Breast epithelium (tissue), 4 donors: Measurements from ENCODE around the gene DCUN1D3. TPM values are rescaled to one million over a fixed set of nuclear protein-coding genes. Genes with fewer than 3 reads are reported as not detected.

Experiments
- DNase-seq, 2 donors: peaks; one replicate each; pipeline ENCODE4 v3.0.0-alpha.2; 2019; ENCODE audit warnings: low spot score in 2 of 2
- H3K27ac ChIP-seq, 2 donors: fragments of 200-600 bp; sonication (generic) in 1 of 2; one replicate each; pipeline ENCODE4 v1.5.1; 2016 to 2019; ENCODE audit warnings: mild to moderate bottlenecking in 1 of 2
- H3K27me3 ChIP-seq, 2 donors: fragments of 200-600 bp; sonication (generic) in 1 of 2; one replicate each; pipeline versions ENCODE4 v1.5.1 to v1.6.0; 2017 to 2019; ENCODE audit warnings: control low read depth in 1 of 2, mild to moderate bottlenecking in 1 of 2
- H3K36me3 ChIP-seq: fragments of 200-600 bp; one replicate; pipeline ENCODE4 v1.5.1; 2019
- H3K4me1 ChIP-seq, 2 donors: fragments of 200-600 bp; sonication (generic); one replicate each; pipeline ENCODE4 v1.5.1; 2016 to 2019; ENCODE audit warnings: control low read depth in 1 of 2
- H3K4me3 ChIP-seq, 3 donors: fragments of 200-600 bp; sonication (generic); 1 replicate in 2 of 3; 2 replicates in 1 of 3; pipeline ENCODE4 v1.5.1; 2016 to 2019; ENCODE audit warnings: mild to moderate bottlenecking in 3 of 3, moderate library complexity in 2 of 3
- H3K9me3 ChIP-seq, 2 donors: fragments of 200-600 bp; sonication (generic) in 1 of 2; one replicate each; pipeline ENCODE4 v1.5.1; 2016 to 2019; ENCODE audit warnings: control low read depth in 1 of 2
- CTCF ChIP-seq, 3 donors: fragments of 450-650 bp; IDR thresholded peaks; one replicate each; pipeline ENCODE4 v1.5.1; 2016 to 2017; ENCODE audit warnings: antibody characterized with exemption in 3 of 3, mild to moderate bottlenecking in 3 of 3, moderate library complexity in 3 of 3
- POLR2A ChIP-seq: fragments of 450-650 bp; IDR thresholded peaks from one replicate; pipeline ENCODE4 v1.6.1; 2016; ENCODE audit warnings: antibody characterized with exemption, mild to moderate bottlenecking, moderate library complexity
- POLR2AphosphoS5 ChIP-seq, 3 donors: sonication (generic); formaldehyde crosslinking; IDR thresholded peaks; one replicate each; pipeline ENCODE4 v1.6.1; 2017; ENCODE audit warnings: antibody characterized with exemption in 3 of 3
- intact Hi-C: fragments of 100-400 bp; cut with DNase I; formaldehyde crosslinking; loops from one replicate; pipeline ENCODE4 v1.15.1; 2023; ENCODE audit warnings: low total_unique reads
- total RNA-seq, 3 donors: library from RNA; depleted of rRNA; stranded (reverse); fragments of >200 nt; gene quantifications; one replicate each; pipeline ENCODE4 v1.1.0, GENCODE V29; 2016

DCUN1D3 gene
- total RNA-seq, 3 donors from 2014 or later: 22.7 to 43.8 (median 26.2) TPM

- TF ChIP-seq CTCF (IDR thresholded peaks at IDR 0.05) (no peak), POLR2A (no peak), POLR2AphosphoS5 (IDR thresholded peaks at IDR 0.05) (no peak)
- no peaks in the 10 kb centered on the region for H3K36me3 ChIP-seq
Observed at GRCh38 chr16:20826039-20826566, 74.1 kb downstream of the DCUN1D3 start.

GRCh38 chr16:20822521-20823325, 77.4 kb downstream of the DCUN1D3 start:
- intact Hi-C loops: no loop called here
- Histone ChIP-seq H3K36me3 (no peaks in the 10 kb centered on the region), H3K4me3 (no peak overlapping the region), H3K4me1 (no peaks in the 10 kb centered on the region), H3K9me3 (no peaks in the 10 kb centered on the region), H3K27me3 (no peaks in the 10 kb centered on the region), H3K27ac (no peak overlapping the region)
- DNase-seq: no peak
- TF ChIP-seq CTCF (IDR thresholded peaks at IDR 0.05) (no peak), POLR2A (no peak), POLR2AphosphoS5 (IDR thresholded peaks at IDR 0.05) (no peak)

More at GRCh38 chr16:20826039-20826566, 74.1 kb downstream of the DCUN1D3 start:
- Histone ChIP-seq H3K9me3 (no peaks in the 10 kb centered on the region), H3K4me1 (no peaks in the 10 kb centered on the region), H3K27me3 (no peaks in the 10 kb centered on the region), H3K27ac (no peak overlapping the region), H3K4me3 (no peak overlapping the region)
- DNase-seq: no peak
- intact Hi-C loops: no loop called here

- no peak for DNase-seq
- TF ChIP-seq POLR2AphosphoS5 (IDR thresholded peaks at IDR 0.05): no peak
- intact Hi-C loops: no loop called here
- no peaks in the 10 kb centered on the region for H3K27me3 ChIP-seq
- no peaks in the 10 kb centered on the region for H3K36me3 ChIP-seq
- H3K9me3 ChIP-seq: no peaks in the 10 kb centered on the region
- H3K4me1 ChIP-seq: no peaks in the 10 kb centered on the region
- no peak overlapping the region for H3K27ac ChIP-seq
- H3K4me3 ChIP-seq: no peak overlapping the region
Observed at GRCh38 chr16:20821682-20822081, 78.5 kb downstream of the DCUN1D3 start.

- no peak overlapping the region for H3K4me3 ChIP-seq
- no peak for TF ChIP-seq POLR2AphosphoS5 (IDR thresholded peaks at IDR 0.05)
- no peak for TF ChIP-seq CTCF (IDR thresholded peaks at IDR 0.05)
- no peak for TF ChIP-seq POLR2A
- H3K27me3 ChIP-seq: no peaks in the 10 kb centered on the region
- intact Hi-C loops: no loop called here
- no peak overlapping the region for H3K27ac ChIP-seq
- H3K36me3 ChIP-seq: no peaks in the 10 kb centered on the region
- no peaks in the 10 kb centered on the region for H3K4me1 ChIP-seq
- no peaks in the 10 kb centered on the region for H3K9me3 ChIP-seq
- no peak for DNase-seq
Observed at GRCh38 chr16:20818929-20819585, 81.1 kb downstream of the DCUN1D3 start.

- Histone ChIP-seq H3K9me3 (no peaks in the 10 kb centered on the region), H3K27ac (no peak overlapping the region), H3K36me3 (no peaks in the 10 kb centered on the region), H3K4me1 (no peaks in the 10 kb centered on the region), H3K27me3 (no peaks in the 10 kb centered on the region), H3K4me3 (no peak overlapping the region)
- no peak for DNase-seq
- intact Hi-C loops: no loop called here
- no peak for TF ChIP-seq POLR2A
- TF ChIP-seq POLR2AphosphoS5 (IDR thresholded peaks at IDR 0.05): no peak
- no peak for TF ChIP-seq CTCF (IDR thresholded peaks at IDR 0.05)
Observed at GRCh38 chr16:20814784-20815183, 85.4 kb downstream of the DCUN1D3 start.
